KMS-11 (cell line): Measurements from ENCODE around the gene SYNE1.

ENCODE experiments used
- H2AFZ ChIP-seq: fragments of 200-600 bp; sonication (generic); 2 replicates; pipeline ENCODE4 v1.6.1; 2016; ENCODE audit warnings: antibody characterized with exemption, mixed run types, low read depth
- H3K27ac ChIP-seq: fragments of 200-600 bp; sonication (generic); 2 replicates; pipeline ENCODE4 v1.6.1; 2016; ENCODE audit warnings: mild to moderate bottlenecking, mixed run types
- H3K27me3 ChIP-seq: fragments of 200-600 bp; sonication (generic); 2 replicates; pipeline ENCODE4 v1.6.1; 2017; ENCODE audit warnings: mild to moderate bottlenecking, low read depth, mixed run types, moderate library complexity; ENCODE audit not compliant: insufficient read depth
- H3K36me3 ChIP-seq: fragments of 200-600 bp; sonication (generic); 2 replicates; pipeline ENCODE4 v1.6.1; 2017; ENCODE audit warnings: mild to moderate bottlenecking, mixed run types; ENCODE audit not compliant: insufficient read depth
- H3K4me1 ChIP-seq: fragments of 200-600 bp; sonication (generic); 2 replicates; pipeline ENCODE4 v1.6.1; 2016; ENCODE audit warnings: mild to moderate bottlenecking, low read depth, mixed run types; ENCODE audit not compliant: poor library complexity, severe bottlenecking
- H3K4me2 ChIP-seq: fragments of 200-600 bp; sonication (generic); 2 replicates; pipeline ENCODE4 v1.7.0; 2016; ENCODE audit warnings: mild to moderate bottlenecking, mixed run types
- H3K4me3 ChIP-seq: fragments of 200-600 bp; sonication (generic); IDR thresholded peaks from 2 replicates; pipeline ENCODE4 v1.6.1; 2017; ENCODE audit warnings: low read depth, low read length, mixed read lengths; ENCODE audit not compliant: insufficient read depth
- H3K79me2 ChIP-seq: fragments of 200-600 bp; sonication (generic); 2 replicates; pipeline ENCODE4 v1.6.1; 2016; ENCODE audit warnings: low read depth, mixed run types; ENCODE audit not compliant: insufficient read depth
- H3K9ac ChIP-seq: fragments of 200-600 bp; sonication (generic); 2 replicates; pipeline ENCODE4 v1.6.1; 2016; ENCODE audit warnings: mild to moderate bottlenecking, mixed run types
- H4K20me1 ChIP-seq: fragments of 200-600 bp; sonication (generic); 2 replicates; pipeline ENCODE4 v1.6.1; 2016; ENCODE audit warnings: mild to moderate bottlenecking, mixed run types; ENCODE audit not compliant: insufficient read depth
- CTCF ChIP-seq: fragments of 200-600 bp; sonication (generic); conservative IDR thresholded peaks from 2 replicates; pipeline ENCODE4 v1.6.1; 2017; ENCODE audit warnings: low read depth, mild to moderate bottlenecking, antibody characterized with exemption, low read length, moderate library complexity, mixed read lengths

The SYNE1 gene

GRCh38 chr6:152372945-152373344 is 264.2 kb downstream of the SYNE1 start:
- Histone ChIP-seq H3K36me3 (no peaks in the 10 kb centered on the region), H3K4me2 (no peak overlapping the region), H3K9ac (no peak overlapping the region), H3K27me3 (no peaks in the 10 kb centered on the region), H2AFZ (no peak overlapping the region), H4K20me1 (no peaks in the 10 kb centered on the region), H3K79me2 (no peaks in the 10 kb centered on the region), H3K4me3 (no peak overlapping the region), H3K4me1 (no peaks in the 10 kb centered on the region), H3K27ac (no peak overlapping the region)
- no peak for TF ChIP-seq CTCF

- H3K36me3 ChIP-seq, result no peaks in the 10 kb centered on the region
- H3K27ac ChIP-seq, result no peak overlapping the region
These were observed 265.4 kb downstream of the SYNE1 start for GRCh38 chr6:152371775-152372174.

GRCh38 chr6:152368751-152369624 is 268.2 kb downstream of the SYNE1 start:
- no peak overlapping the region for H3K4me2 ChIP-seq
- H4K20me1 ChIP-seq, result no peaks in the 10 kb centered on the region
- no peaks in the 10 kb centered on the region for H3K36me3 ChIP-seq
- H3K4me1 ChIP-seq, result no peaks in the 10 kb centered on the region
- no peak overlapping the region for H3K9ac ChIP-seq
- no peaks in the 10 kb centered on the region for H3K27me3 ChIP-seq
- H2AFZ ChIP-seq, result no peak overlapping the region
- no peak for TF ChIP-seq CTCF
- no peak overlapping the region for H3K4me3 ChIP-seq
- H3K79me2 ChIP-seq, result no peaks in the 10 kb centered on the region
- no peak overlapping the region for H3K27ac ChIP-seq

More at GRCh38 chr6:152371775-152372174, 265.4 kb downstream of the SYNE1 start:
- Histone ChIP-seq H3K4me1 (no peaks in the 10 kb centered on the region), H4K20me1 (no peaks in the 10 kb centered on the region), H3K27me3 (no peaks in the 10 kb centered on the region), H3K79me2 (no peaks in the 10 kb centered on the region), H3K4me3 (no peak overlapping the region), H3K9ac (no peak overlapping the region), H3K4me2 (no peak overlapping the region), H2AFZ (no peak overlapping the region)
- no peak for TF ChIP-seq CTCF

- Histone ChIP-seq H3K4me1 (no peaks in the 10 kb centered on the region), H3K27me3 (no peaks in the 10 kb centered on the region), H3K9ac (no peak overlapping the region), H3K4me3 (no peak overlapping the region), H2AFZ (no peak overlapping the region), H3K27ac (no peak overlapping the region), H3K4me2 (no peak overlapping the region), H4K20me1 (no peaks in the 10 kb centered on the region), H3K36me3 (no peaks in the 10 kb centered on the region), H3K79me2 (no peaks in the 10 kb centered on the region)
- TF ChIP-seq CTCF, result no peak
These were observed 272.3 kb downstream of the SYNE1 start for GRCh38 chr6:152364866-152365265.
